PC-9 (cell line): ENCODE data around the gene DNAJC12.
"Not testable (repeated sequence)": the region's sequence is repeated elsewhere in the genome, so short reads cannot be mapped to it uniquely, and the experiment has no call there.

ENCODE experiments used
- EZH2 ChIP-seq: fragments of 200-600 bp; sonication (generic); IDR thresholded peaks from 2 replicates; pipeline ENCODE4 v1.8.0; 2017; ENCODE audit warnings: antibody characterized with exemption, low read depth
- TF ChIP-seq, protein P1 (sequence below): fragments of 200-600 bp; sonication (generic); conservative IDR thresholded peaks from 2 replicates; pipeline ENCODE4 v1.6.1; 2017; ENCODE audit warnings: mixed run types, antibody characterized with exemption, mild to moderate bottlenecking, moderate library complexity

DNA sequence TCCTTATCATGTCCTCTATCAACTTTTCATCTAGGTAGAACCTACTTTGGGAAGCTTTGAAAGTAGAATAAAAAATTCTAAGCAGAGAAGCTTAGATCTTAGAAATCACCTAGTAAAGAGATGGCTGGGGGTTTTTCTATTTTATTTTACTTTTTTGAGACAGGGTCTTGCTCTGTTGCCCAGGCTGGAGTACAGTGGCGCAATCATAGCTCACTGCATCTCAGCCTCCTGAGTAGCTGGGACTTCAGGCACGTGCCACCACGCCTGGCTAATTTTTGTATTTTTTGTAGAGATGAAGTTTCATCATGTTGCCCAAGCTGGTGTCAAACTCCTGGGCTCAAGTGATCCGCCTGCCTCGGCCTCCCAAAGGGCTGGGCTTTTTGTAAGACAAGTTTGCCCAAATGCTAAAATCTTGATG, 57.8 kb downstream of the DNAJC12 start:
- TF ChIP-seq EZH2 = not testable (repeated sequence)
- TF ChIP-seq, protein P1, sequence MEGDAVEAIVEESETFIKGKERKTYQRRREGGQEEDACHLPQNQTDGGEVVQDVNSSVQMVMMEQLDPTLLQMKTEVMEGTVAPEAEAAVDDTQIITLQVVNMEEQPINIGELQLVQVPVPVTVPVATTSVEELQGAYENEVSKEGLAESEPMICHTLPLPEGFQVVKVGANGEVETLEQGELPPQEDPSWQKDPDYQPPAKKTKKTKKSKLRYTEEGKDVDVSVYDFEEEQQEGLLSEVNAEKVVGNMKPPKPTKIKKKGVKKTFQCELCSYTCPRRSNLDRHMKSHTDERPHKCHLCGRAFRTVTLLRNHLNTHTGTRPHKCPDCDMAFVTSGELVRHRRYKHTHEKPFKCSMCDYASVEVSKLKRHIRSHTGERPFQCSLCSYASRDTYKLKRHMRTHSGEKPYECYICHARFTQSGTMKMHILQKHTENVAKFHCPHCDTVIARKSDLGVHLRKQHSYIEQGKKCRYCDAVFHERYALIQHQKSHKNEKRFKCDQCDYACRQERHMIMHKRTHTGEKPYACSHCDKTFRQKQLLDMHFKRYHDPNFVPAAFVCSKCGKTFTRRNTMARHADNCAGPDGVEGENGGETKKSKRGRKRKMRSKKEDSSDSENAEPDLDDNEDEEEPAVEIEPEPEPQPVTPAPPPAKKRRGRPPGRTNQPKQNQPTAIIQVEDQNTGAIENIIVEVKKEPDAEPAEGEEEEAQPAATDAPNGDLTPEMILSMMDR = not testable (repeated sequence)
